HCT116 (cell line): Measurements from ENCODE around the gene MFSD6.

Experiments used
- ELF1 ChIP-seq: IDR thresholded peaks from 2 replicates; pipeline ENCODE4 v1.6.1; 2012; ENCODE audit warnings: low read depth, borderline replicate concordance
- EZH2 ChIP-seq: fragments of 200-600 bp; sonication (generic); IDR thresholded peaks from 2 replicates; pipeline ENCODE4 v1.6.1; 2017; ENCODE audit warnings: antibody characterized with exemption, mixed run types
- EZH2phosphoT487 ChIP-seq: fragments of 200-600 bp; IDR thresholded peaks from 2 replicates; pipeline ENCODE4 v1.6.1; 2018; ENCODE audit warnings: antibody characterized with exemption, borderline replicate concordance
- MAX ChIP-seq: IDR thresholded peaks from 2 replicates; pipeline ENCODE4 v1.6.1; 2012
- POLR2A ChIP-seq: IDR thresholded peaks from 2 replicates; pipeline ENCODE4 v1.7.0; 2011; ENCODE audit warnings: borderline replicate concordance; ENCODE audit not compliant: insufficient read depth, insufficient read length; ENCODE audit errors: extremely low read depth
- POLR2AphosphoS5 ChIP-seq: IDR thresholded peaks from 2 replicates; pipeline ENCODE4 v1.6.1; 2011; ENCODE audit warnings: mild to moderate bottlenecking, low read depth, low read length, moderate library complexity
- SP1 ChIP-seq: IDR thresholded peaks from 2 replicates; pipeline ENCODE4 v1.6.1; 2012; ENCODE audit warnings: low read depth
- SRF ChIP-seq: IDR thresholded peaks from 2 replicates; pipeline ENCODE4 v1.6.1; 2012; ENCODE audit warnings: low read depth
- TF ChIP-seq, protein P1 (sequence below), 3 experiments: fragments of 200-600 bp in 1 of 3; sonication (generic) in 1 of 3; IDR thresholded peaks in 2 of 3; conservative IDR thresholded peaks in 1 of 3; 2 replicates each; pipeline ENCODE4 v1.5.1; 2012 to 2017; ENCODE audit warnings: low read depth in 2 of 3, low read length in 2 of 3, antibody characterized with exemption in 1 of 3, borderline replicate concordance in 1 of 3, control low read depth in 1 of 3, mild to moderate bottlenecking in 1 of 3, mixed read lengths in 1 of 3, mixed run types in 1 of 3, moderate library complexity in 1 of 3; ENCODE audit not compliant: insufficient read depth in 1 of 3

- TF ChIP-seq, protein P1, sequence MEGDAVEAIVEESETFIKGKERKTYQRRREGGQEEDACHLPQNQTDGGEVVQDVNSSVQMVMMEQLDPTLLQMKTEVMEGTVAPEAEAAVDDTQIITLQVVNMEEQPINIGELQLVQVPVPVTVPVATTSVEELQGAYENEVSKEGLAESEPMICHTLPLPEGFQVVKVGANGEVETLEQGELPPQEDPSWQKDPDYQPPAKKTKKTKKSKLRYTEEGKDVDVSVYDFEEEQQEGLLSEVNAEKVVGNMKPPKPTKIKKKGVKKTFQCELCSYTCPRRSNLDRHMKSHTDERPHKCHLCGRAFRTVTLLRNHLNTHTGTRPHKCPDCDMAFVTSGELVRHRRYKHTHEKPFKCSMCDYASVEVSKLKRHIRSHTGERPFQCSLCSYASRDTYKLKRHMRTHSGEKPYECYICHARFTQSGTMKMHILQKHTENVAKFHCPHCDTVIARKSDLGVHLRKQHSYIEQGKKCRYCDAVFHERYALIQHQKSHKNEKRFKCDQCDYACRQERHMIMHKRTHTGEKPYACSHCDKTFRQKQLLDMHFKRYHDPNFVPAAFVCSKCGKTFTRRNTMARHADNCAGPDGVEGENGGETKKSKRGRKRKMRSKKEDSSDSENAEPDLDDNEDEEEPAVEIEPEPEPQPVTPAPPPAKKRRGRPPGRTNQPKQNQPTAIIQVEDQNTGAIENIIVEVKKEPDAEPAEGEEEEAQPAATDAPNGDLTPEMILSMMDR (IDR thresholded peaks at IDR 0.05 in 2 of 3, conservative IDR thresholded peaks at IDR 0.05 in 1 of 3; ENCODE audit: borderline replicate concordance in 1 of 3, insufficient read depth in 1 of 3, low read depth in 2 of 3, low read length in 2 of 3): no peak
- no peak for TF ChIP-seq SRF
- TF ChIP-seq EZH2phosphoT487: no peak
- TF ChIP-seq POLR2AphosphoS5: no peak
- no peak for TF ChIP-seq POLR2A
- no peak for TF ChIP-seq ELF1
- TF ChIP-seq EZH2: no peak
- TF ChIP-seq MAX: no peak
- TF ChIP-seq SP1: no peak
Measured at GRCh38 chr2:190379249-190379964, 28.7 kb upstream of the MFSD6 start.
